ENCODE measurements around the gene CRK.

The CRK gene

DNA sequence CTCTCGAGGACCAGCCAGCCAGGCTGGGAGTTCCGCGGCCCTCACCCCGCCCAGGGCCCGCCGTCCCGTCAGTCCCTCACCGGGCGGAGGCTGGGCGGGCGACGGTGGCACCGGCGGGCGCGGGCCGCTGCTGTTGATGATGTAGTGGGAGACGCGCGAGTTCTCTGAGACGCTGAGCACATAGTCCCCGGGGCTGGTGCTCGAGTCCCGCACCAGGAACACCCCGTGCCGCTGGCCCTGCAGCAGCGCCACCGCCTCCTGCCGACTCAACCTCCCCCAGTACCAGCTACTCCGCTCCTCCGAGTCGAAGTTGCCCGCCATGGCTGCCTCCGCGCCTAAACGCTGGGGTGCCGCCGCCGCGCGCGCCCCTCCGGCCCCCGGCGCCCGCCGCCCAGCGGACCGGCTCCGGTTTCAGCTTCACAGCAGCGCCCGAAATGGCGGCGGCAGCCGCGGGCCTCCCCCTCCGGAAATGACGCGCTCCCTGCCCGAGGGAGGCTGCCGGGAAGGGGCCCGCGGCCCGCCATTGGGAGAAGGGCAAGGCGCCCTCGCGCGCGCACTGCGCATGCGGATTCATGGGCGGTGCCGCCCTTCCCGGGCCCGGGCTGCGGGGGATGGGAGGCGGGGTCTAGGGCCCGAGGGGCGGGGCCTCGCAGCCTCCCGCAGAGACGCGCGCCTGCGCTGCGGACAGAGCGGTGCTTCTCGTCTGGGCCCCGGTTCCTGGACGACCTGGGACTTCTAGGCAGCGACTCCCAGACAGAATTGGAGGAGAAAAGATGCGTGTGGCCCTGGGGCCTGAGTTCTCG lies at the start of gene CRK:
Gene CRK, minus strand, starts transcription at position 436 of the 803 bp plus-strand sequence. Its CDS starts 115 bp downstream, at position 321.
- peak within 1 kb of the TSS; percentile 33 for H3K9ac ChIP-seq
- TF ChIP-seq CTCF (IDR thresholded peaks at IDR 0.05) = no peak
- no peaks in the 10 kb centered on the region for H3K36me3 ChIP-seq (ENCODE audit: control insufficient read depth, insufficient read depth, low read length)
- H3K9me3 ChIP-seq (ENCODE audit: control insufficient read depth, low read length) = no peaks in the 10 kb centered on the region
- peaks cover 21% of the 10 kb centered on the region for H3K79me2 ChIP-seq
- H3K27me3 ChIP-seq (ENCODE audit: control insufficient read depth, insufficient read depth, low read length) = no peaks in the 10 kb centered on the region
- H3K4me2 ChIP-seq (ENCODE audit: low read length) = peak within 1 kb of the TSS; percentile 86
- H3K4me3 ChIP-seq (ENCODE audit: low read depth, low read length) = peak within 1 kb of the TSS; percentile 86
- peaks cover 8% of the 10 kb centered on the region for H3K4me1 ChIP-seq
- H3K27ac ChIP-seq = peak within 1 kb of the TSS; percentile 82
- peak within 1 kb of the TSS; percentile 98 for H2AFZ ChIP-seq

DNA sequence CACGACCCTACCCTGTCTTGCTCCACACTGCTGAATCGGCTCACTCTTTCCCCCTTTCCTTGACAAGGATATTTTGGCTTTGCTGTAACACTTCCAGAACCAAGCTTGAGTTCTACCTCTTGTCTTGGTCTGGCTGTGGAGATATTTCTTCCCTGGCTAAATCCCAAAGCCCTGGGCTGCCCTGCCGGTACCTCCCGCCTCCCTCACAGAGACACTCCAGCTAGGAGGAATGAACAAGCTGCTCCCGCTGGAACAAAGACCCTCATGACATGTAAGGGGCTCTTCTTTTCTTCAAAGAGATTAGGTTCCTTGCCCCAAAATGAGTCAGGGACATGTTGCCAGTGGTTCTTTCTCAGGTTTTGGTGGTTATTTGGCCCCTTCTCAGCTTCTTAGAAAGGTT lies 49.6 kb upstream of the CRK start:
- H3K27ac ChIP-seq = no peak overlapping the region
- H3K9me3 ChIP-seq (ENCODE audit: control insufficient read depth, low read length) = no peaks in the 10 kb centered on the region
- TF ChIP-seq CTCF (IDR thresholded peaks at IDR 0.05) = no peak
- peaks cover 7% of the 10 kb centered on the region for H3K79me2 ChIP-seq
- no peak overlapping the region for H3K4me3 ChIP-seq (ENCODE audit: low read depth, low read length)
- H3K36me3 ChIP-seq (ENCODE audit: control insufficient read depth, insufficient read depth, low read length) = no peaks in the 10 kb centered on the region
- no peaks in the 10 kb centered on the region for H3K27me3 ChIP-seq (ENCODE audit: control insufficient read depth, insufficient read depth, low read length)
- H3K4me2 ChIP-seq (ENCODE audit: low read length) = no peak overlapping the region
- H2AFZ ChIP-seq = no peak overlapping the region
- H3K4me1 ChIP-seq = no peaks in the 10 kb centered on the region
- H3K9ac ChIP-seq = no peak overlapping the region

DNA sequence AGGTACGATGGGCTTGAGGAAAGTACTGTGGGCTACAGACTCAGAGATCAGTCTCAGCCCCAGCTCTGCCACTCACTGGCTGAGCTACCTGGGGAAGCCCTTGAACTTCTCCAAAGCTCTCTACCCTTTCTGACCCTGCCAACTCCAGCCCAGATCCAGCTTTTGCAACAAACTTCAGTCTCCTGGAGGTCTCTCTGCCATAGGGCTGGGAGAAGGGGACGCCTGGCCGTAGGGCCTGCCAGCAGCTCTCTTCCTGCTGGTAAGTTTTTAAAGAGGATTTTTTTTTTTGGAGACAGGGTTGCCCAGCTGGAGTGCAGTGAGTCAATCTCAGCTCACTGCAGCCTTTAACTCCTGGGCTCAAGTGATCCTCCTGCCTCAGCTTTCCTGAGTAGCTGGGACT lies 48.8 kb upstream of the CRK start:
- Histone ChIP-seq H3K79me2 (peaks cover 7% of the 10 kb centered on the region), H3K4me1 (no peaks in the 10 kb centered on the region), H3K9ac (no peak overlapping the region), H3K27me3 (ENCODE audit: control insufficient read depth, insufficient read depth, low read length) (no peaks in the 10 kb centered on the region), H3K4me3 (ENCODE audit: low read depth, low read length) (no peak overlapping the region), H3K9me3 (ENCODE audit: control insufficient read depth, low read length) (no peaks in the 10 kb centered on the region), H3K36me3 (ENCODE audit: control insufficient read depth, insufficient read depth, low read length) (no peaks in the 10 kb centered on the region), H3K27ac (no peak overlapping the region), H2AFZ (no peak overlapping the region), H3K4me2 (ENCODE audit: low read length) (no peak overlapping the region)
- TF ChIP-seq CTCF (IDR thresholded peaks at IDR 0.05) = no peak

GRCh38 chr17:1503699-1504098 lies 47.7 kb upstream of the CRK start:
- H3K9me3 ChIP-seq (ENCODE audit: control insufficient read depth, low read length) = no peaks in the 10 kb centered on the region
- no peaks in the 10 kb centered on the region for H3K27me3 ChIP-seq (ENCODE audit: control insufficient read depth, insufficient read depth, low read length)
- no peak overlapping the region for H3K4me2 ChIP-seq (ENCODE audit: low read length)
- H3K79me2 ChIP-seq = peaks cover 5% of the 10 kb centered on the region
- no peak for TF ChIP-seq CTCF (IDR thresholded peaks at IDR 0.05)
- H3K27ac ChIP-seq = no peak overlapping the region
- no peaks in the 10 kb centered on the region for H3K36me3 ChIP-seq (ENCODE audit: control insufficient read depth, insufficient read depth, low read length)
- H3K4me3 ChIP-seq (ENCODE audit: low read depth, low read length) = no peak overlapping the region
- H2AFZ ChIP-seq = no peak overlapping the region
- no peak overlapping the region for H3K9ac ChIP-seq
- H3K4me1 ChIP-seq = no peaks in the 10 kb centered on the region

DNA sequence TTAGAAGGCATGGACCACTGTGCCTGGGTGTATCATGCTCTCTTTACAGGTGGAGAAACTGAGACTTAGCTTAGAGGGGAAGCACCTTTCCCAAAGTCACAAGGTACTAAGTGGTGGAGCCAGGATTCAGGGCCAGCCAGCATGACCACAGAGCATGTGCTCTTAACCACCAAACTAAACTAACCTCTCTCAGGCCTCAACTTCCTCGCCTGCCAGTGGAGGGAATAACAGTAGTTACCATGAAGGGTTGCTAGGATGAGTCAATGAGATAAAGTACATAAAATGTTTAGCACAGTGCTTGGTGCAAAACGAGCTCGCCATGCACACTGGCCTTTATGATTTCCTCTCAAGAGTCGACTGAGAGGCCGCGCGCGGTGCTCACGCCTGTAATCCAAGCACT lies 42.8 kb upstream of the CRK start:
- Histone ChIP-seq H3K36me3 (ENCODE audit: control insufficient read depth, insufficient read depth, low read length) (no peaks in the 10 kb centered on the region), H3K9ac (no peak overlapping the region), H3K27ac (no peak overlapping the region), H3K9me3 (ENCODE audit: control insufficient read depth, low read length) (no peaks in the 10 kb centered on the region), H3K4me3 (ENCODE audit: low read depth, low read length) (no peak overlapping the region), H3K4me2 (ENCODE audit: low read length) (no peak overlapping the region), H3K79me2 (no peaks in the 10 kb centered on the region), H2AFZ (no peak overlapping the region), H3K4me1 (no peaks in the 10 kb centered on the region), H3K27me3 (ENCODE audit: control insufficient read depth, insufficient read depth, low read length) (no peaks in the 10 kb centered on the region)
- TF ChIP-seq CTCF (IDR thresholded peaks at IDR 0.05) = no peak
